Activated CD4-positive, alpha-beta T cell treated with anti-CD3 and anti-CD28 coated beads, Interleukin-2, amount 10 ng/mL, durations not matched to agents 7 days and 5 days (primary cell): ENCODE measurements around the gene AZIN2. TPM values are rescaled to one million over a fixed set of nuclear protein-coding genes. Genes with fewer than 3 reads are reported as not detected.

Experiments
- CTCF ChIA-PET: fragments of 350-600 bp; sonication (Branson Sonifier 250); formaldehyde crosslinking; loops from one replicate; lab custom pipeline; 2021; ENCODE audit warnings: antibody characterized with exemption; lab: Charles Lee
- POLR2A ChIA-PET: fragments of 350-600 bp; sonication (Branson Sonifier 250); formaldehyde crosslinking; loops from one replicate; lab custom pipeline; 2021; ENCODE audit warnings: antibody characterized with exemption; lab: Charles Lee
- DNase-seq: peaks from one replicate; pipeline ENCODE4 v3.0.0-alpha.2; 2020
- H3K27ac Mint-ChIP-seq: one replicate; pipeline ENCODE4 v1.8.0; 2021; ENCODE audit warnings: mild to moderate bottlenecking, moderate library complexity, mixed read lengths
- H3K27me3 Mint-ChIP-seq: one replicate; pipeline ENCODE4 v1.8.0; 2021; ENCODE audit warnings: mixed read lengths
- H3K36me3 Mint-ChIP-seq: one replicate; pipeline ENCODE4 v1.8.0; 2021; ENCODE audit warnings: low read depth, mixed read lengths
- H3K4me1 Mint-ChIP-seq: one replicate; pipeline ENCODE4 v1.8.0; 2021; ENCODE audit warnings: mixed read lengths
- H3K4me3 Mint-ChIP-seq: one replicate; pipeline ENCODE4 v1.8.0; 2021; ENCODE audit warnings: mild to moderate bottlenecking, moderate library complexity, mixed read lengths
- H3K9me3 Mint-ChIP-seq: one replicate; pipeline ENCODE4 v1.8.0; 2021; ENCODE audit warnings: mixed read lengths
- total RNA-seq, 2 experiments: library from RNA; stranded (reverse); gene quantifications; one replicate each; pipeline ENCODE4 v1.2.3, GENCODE V29; 2021

The AZIN2 gene
- total RNA-seq, 2 experiments from 2014 or later: 4.1 to 5.5 TPM

GRCh38 chr1:33151116-33151515 lies 70.2 kb downstream of the AZIN2 start:
- H3K9me3 Mint-ChIP-seq: no peaks in the 10 kb centered on the region
- POLR2A ChIA-PET: no interaction called here
- peaks cover 6% of the 10 kb centered on the region for H3K36me3 Mint-ChIP-seq

GRCh38 chr1:33152685-33153432 lies 71.9 kb downstream of the AZIN2 start:
- Mint-ChIP-seq H3K27me3 (no peaks in the 10 kb centered on the region), H3K4me3 (no peak overlapping the region), H3K36me3 (peaks cover 3% of the 10 kb centered on the region), H3K9me3 (no peaks in the 10 kb centered on the region), H3K27ac (peak overlapping the region; percentile 9), H3K4me1 (peaks cover 7% of the 10 kb centered on the region)
- POLR2A ChIA-PET: no interaction called here
- CTCF ChIA-PET: interaction anchor here (0.7 kb wide), 2 partner anchors 57 to 110 kb away, joined by 5 read pairs; no protein-coding TSS in a partner anchor
- DNase-seq: no peak

More at GRCh38 chr1:33151116-33151515, 70.2 kb downstream of the AZIN2 start:
- Mint-ChIP-seq H3K4me1 (peaks cover 7% of the 10 kb centered on the region), H3K27me3 (no peaks in the 10 kb centered on the region), H3K27ac (no peak overlapping the region), H3K4me3 (no peak overlapping the region)
- CTCF ChIA-PET: interaction anchor here (0.9 to 1.7 kb wide), 3 partner anchors 24 to 320 kb away, joined by 3 read pairs; no protein-coding TSS in a partner anchor
- DNase-seq: no peak

GRCh38 chr1:33153650-33154049 lies 72.7 kb downstream of the AZIN2 start:
- Mint-ChIP-seq H3K4me3 (no peak overlapping the region), H3K9me3 (no peaks in the 10 kb centered on the region), H3K27me3 (no peaks in the 10 kb centered on the region), H3K4me1 (peaks cover 7% of the 10 kb centered on the region), H3K36me3 (peaks cover 3% of the 10 kb centered on the region), H3K27ac (peak overlapping the region; percentile 50)
- POLR2A ChIA-PET: no interaction called here
- DNase-seq: no peak
- CTCF ChIA-PET: interaction anchor here (1.6 kb wide), 1 partner anchor 26 kb away, joined by 6 read pairs; no protein-coding TSS in a partner anchor

DNA sequence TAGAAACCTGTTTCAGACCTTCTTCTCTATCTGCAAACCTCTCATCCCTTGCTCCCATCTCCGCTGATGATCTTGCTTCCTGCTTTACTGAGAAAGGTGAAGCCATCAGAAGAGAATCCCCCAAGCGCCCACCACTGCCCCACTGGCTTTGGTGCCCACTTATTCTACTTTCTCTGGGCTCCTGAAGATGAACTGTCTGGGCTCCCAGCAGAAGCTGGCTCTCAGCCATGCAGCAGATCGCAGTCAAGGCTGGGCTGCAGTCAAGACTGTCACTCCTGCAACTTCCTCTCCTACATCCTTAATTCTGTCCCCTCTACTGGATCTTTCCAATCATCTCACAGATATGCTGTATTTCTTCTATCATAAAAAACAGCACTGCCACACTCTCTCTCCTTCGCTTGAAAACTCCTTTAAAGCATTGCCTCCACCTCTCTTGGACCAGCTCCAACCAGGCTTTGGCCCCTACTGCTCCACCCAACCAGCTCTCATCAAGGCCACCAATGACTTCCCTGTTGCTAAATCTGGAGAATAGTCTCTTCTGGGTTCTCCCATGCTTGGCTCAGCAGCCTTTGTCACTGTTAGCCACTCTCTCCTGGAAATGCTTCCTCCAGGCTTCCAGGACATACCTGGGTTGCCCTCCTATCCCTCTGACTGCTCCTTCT lies 75.1 kb downstream of the AZIN2 start:
- no peaks in the 10 kb centered on the region for H3K27me3 Mint-ChIP-seq
- no peak for DNase-seq
- POLR2A ChIA-PET: no interaction called here
- peaks cover 3% of the 10 kb centered on the region for H3K36me3 Mint-ChIP-seq
- no peak overlapping the region for H3K4me3 Mint-ChIP-seq
- H3K9me3 Mint-ChIP-seq: no peaks in the 10 kb centered on the region
- no peak overlapping the region for H3K27ac Mint-ChIP-seq
- peaks cover 7% of the 10 kb centered on the region for H3K4me1 Mint-ChIP-seq
- CTCF ChIA-PET: no interaction called here

DNA sequence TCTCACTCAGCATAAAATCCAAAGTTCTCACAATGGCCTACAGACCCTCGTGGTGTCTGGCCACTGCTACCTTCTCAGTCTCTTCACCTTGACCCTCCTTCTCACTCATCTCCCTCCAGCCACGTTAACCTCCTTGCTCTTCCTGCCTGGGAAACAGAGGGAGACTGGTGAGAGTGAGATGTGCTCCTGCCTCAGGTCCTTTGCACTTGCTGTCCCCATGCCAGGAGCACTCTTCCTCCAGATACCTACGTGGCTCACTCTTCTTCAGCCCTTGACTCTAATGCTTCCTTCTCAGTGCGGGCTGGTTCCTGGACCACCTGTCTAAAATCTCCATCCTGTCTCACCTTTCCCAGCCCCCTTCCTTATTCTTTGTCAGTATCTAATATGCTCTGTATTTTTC lies 76.2 kb downstream of the AZIN2 start:
- Mint-ChIP-seq H3K9me3 (no peaks in the 10 kb centered on the region), H3K27me3 (no peaks in the 10 kb centered on the region), H3K27ac (no peak overlapping the region), H3K4me3 (no peak overlapping the region), H3K4me1 (peaks cover 7% of the 10 kb centered on the region), H3K36me3 (peaks cover 3% of the 10 kb centered on the region)
- CTCF ChIA-PET: no interaction called here
- POLR2A ChIA-PET: no interaction called here
- no peak for DNase-seq

DNA sequence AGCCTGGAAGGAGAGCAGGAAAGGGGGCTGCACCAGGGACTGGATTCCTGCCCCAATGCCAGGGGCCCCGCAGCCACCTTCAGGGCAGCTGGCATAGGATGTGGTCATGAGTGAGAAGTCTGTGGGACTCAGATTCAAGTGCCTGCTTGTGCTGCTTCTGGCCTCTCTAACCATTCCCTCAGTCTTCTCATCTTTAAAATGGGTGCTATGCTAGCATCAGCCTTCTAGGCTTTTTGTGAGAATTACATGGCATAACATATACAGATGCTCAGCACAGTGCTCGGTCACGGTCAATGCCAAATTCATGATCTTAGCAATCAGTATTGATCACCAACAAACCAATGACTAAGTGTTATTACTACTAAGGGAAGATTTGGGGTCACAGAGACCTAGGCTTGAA lies 77.4 kb downstream of the AZIN2 start:
- H3K27ac Mint-ChIP-seq: no peak overlapping the region
- H3K36me3 Mint-ChIP-seq: peaks cover 3% of the 10 kb centered on the region
- H3K9me3 Mint-ChIP-seq: no peaks in the 10 kb centered on the region
- ChIA-PET CTCF (no interaction called here), POLR2A (no interaction called here)
- peaks cover under 1% of the 10 kb centered on the region for H3K4me1 Mint-ChIP-seq
- no peaks in the 10 kb centered on the region for H3K27me3 Mint-ChIP-seq
- DNase-seq: no peak
- H3K4me3 Mint-ChIP-seq: no peak overlapping the region

DNA sequence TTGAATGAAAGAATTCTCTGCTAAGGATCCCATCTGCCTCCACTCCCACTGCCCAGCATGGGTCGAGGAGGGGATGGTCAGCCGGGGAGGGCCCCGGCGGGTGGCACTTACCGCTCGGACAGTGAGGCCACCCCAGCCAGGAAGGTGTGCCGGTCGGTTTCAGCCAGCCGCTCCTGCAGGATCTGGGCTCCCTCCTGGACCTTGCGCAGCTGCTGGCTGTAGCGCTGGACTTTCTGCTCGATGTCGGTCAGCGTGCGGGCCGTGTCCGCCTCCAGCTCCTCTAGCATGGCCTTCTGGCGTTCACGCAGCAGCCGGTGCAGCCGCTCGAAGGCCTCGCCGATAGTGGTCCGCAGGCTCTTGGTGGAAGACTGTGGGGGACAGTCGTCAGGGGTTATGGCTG lies 78.6 kb downstream of the AZIN2 start:
- no peak for DNase-seq
- Mint-ChIP-seq H3K4me3 (no peak overlapping the region), H3K4me1 (no peaks in the 10 kb centered on the region), H3K36me3 (no peaks in the 10 kb centered on the region), H3K9me3 (no peaks in the 10 kb centered on the region), H3K27ac (no peak overlapping the region), H3K27me3 (no peaks in the 10 kb centered on the region)
- POLR2A ChIA-PET: interaction anchor here (0.7 kb wide), 1 partner anchor 22 kb away, joined by 3 read pairs; the partner anchor contains the start of gene TRIM62
- CTCF ChIA-PET: no interaction called here

DNA sequence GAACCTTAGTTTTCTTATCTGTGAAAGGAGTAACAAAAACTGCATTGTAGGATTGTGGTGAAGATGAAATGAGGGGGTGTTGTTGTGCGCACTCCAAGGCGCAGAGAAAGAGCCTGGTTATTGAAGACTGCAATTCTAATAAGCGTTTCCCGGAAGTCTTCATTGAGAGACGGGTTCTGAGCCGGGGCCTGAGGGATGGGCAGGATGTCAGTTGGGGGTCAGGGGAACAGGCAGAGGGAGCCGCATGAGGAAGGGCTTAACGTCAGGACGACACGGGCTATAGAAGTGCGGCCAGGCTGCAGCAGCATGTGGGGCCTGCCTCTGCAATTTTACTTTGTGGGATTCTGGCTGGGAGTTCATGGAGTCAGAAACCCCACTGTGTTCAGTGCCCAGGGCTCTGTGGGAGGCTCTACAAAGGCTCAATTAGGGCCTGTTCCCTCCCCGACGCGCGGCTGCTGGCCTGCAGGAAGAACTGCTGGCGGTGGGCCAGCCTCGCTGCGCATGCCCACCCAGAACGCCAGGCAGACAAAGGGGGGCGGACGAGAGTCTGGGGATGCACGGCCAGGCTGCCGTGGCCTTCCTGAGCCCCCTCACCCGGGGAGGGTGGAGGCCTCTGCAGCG lies 80.2 kb downstream of the AZIN2 start:
- Mint-ChIP-seq H3K4me1 (no peaks in the 10 kb centered on the region), H3K4me3 (no peak overlapping the region), H3K36me3 (no peaks in the 10 kb centered on the region), H3K9me3 (no peaks in the 10 kb centered on the region), H3K27me3 (no peaks in the 10 kb centered on the region), H3K27ac (no peak overlapping the region)
- DNase-seq: no peak
- CTCF ChIA-PET: no interaction called here
- POLR2A ChIA-PET: no interaction called here

GRCh38 chr1:33162141-33162540 lies 81.2 kb downstream of the AZIN2 start:
- no peak for DNase-seq
- H3K36me3 Mint-ChIP-seq: peaks cover 3% of the 10 kb centered on the region
- H3K27ac Mint-ChIP-seq: no peak overlapping the region
- no peaks in the 10 kb centered on the region for H3K9me3 Mint-ChIP-seq
- H3K27me3 Mint-ChIP-seq: no peaks in the 10 kb centered on the region
- H3K4me3 Mint-ChIP-seq: no peak overlapping the region
- H3K4me1 Mint-ChIP-seq: no peaks in the 10 kb centered on the region
- POLR2A ChIA-PET: no interaction called here
- CTCF ChIA-PET: interaction anchor here (0.6 to 1.3 kb wide), 2 partner anchors 19 to 1157 kb away, joined by 3 read pairs; partner anchors contain the start of gene TRIM62

- ChIA-PET POLR2A (no interaction called here), CTCF (no interaction called here)
Observed at GRCh38 chr1:33163621-33164519, 82.9 kb downstream of the AZIN2 start.

GRCh38 chr1:33165209-33165608 lies 84.3 kb downstream of the AZIN2 start:
- Mint-ChIP-seq H3K4me3 (no peak overlapping the region), H3K27ac (no peak overlapping the region), H3K27me3 (no peaks in the 10 kb centered on the region), H3K4me1 (no peaks in the 10 kb centered on the region), H3K36me3 (peaks cover 8% of the 10 kb centered on the region), H3K9me3 (no peaks in the 10 kb centered on the region)
- no peak for DNase-seq
- ChIA-PET POLR2A (no interaction called here), CTCF (no interaction called here)

More at GRCh38 chr1:33163621-33164519, 82.9 kb downstream of the AZIN2 start:
- peaks cover 8% of the 10 kb centered on the region for H3K36me3 Mint-ChIP-seq
- no peaks in the 10 kb centered on the region for H3K27me3 Mint-ChIP-seq
- no peaks in the 10 kb centered on the region for H3K9me3 Mint-ChIP-seq
- H3K4me1 Mint-ChIP-seq: no peaks in the 10 kb centered on the region
- H3K4me3 Mint-ChIP-seq: no peak overlapping the region
- no peak overlapping the region for H3K27ac Mint-ChIP-seq
- DNase-seq: no peak

GRCh38 chr1:33165809-33166208 lies 84.9 kb downstream of the AZIN2 start:
- H3K27me3 Mint-ChIP-seq: no peaks in the 10 kb centered on the region
- POLR2A ChIA-PET: no interaction called here
- DNase-seq: no peak
- H3K4me3 Mint-ChIP-seq: no peak overlapping the region
- peaks cover 8% of the 10 kb centered on the region for H3K36me3 Mint-ChIP-seq
- CTCF ChIA-PET: no interaction called here
- H3K27ac Mint-ChIP-seq: no peak overlapping the region
- H3K9me3 Mint-ChIP-seq: no peaks in the 10 kb centered on the region
- H3K4me1 Mint-ChIP-seq: no peaks in the 10 kb centered on the region
